KMS-11 (cell line): ENCODE data around the gene PTMA.

Experiments
- H2AFZ ChIP-seq: fragments of 200-600 bp; sonication (generic); 2 replicates; pipeline ENCODE4 v1.6.1; 2016; ENCODE audit warnings: antibody characterized with exemption, mixed run types, low read depth
- H3K27ac ChIP-seq: fragments of 200-600 bp; sonication (generic); 2 replicates; pipeline ENCODE4 v1.6.1; 2016; ENCODE audit warnings: mild to moderate bottlenecking, mixed run types
- H3K27me3 ChIP-seq: fragments of 200-600 bp; sonication (generic); 2 replicates; pipeline ENCODE4 v1.6.1; 2017; ENCODE audit warnings: mild to moderate bottlenecking, low read depth, mixed run types, moderate library complexity; ENCODE audit not compliant: insufficient read depth
- H3K36me3 ChIP-seq: fragments of 200-600 bp; sonication (generic); 2 replicates; pipeline ENCODE4 v1.6.1; 2017; ENCODE audit warnings: mild to moderate bottlenecking, mixed run types; ENCODE audit not compliant: insufficient read depth
- H3K4me1 ChIP-seq: fragments of 200-600 bp; sonication (generic); 2 replicates; pipeline ENCODE4 v1.6.1; 2016; ENCODE audit warnings: mild to moderate bottlenecking, low read depth, mixed run types; ENCODE audit not compliant: poor library complexity, severe bottlenecking
- H3K4me2 ChIP-seq: fragments of 200-600 bp; sonication (generic); 2 replicates; pipeline ENCODE4 v1.7.0; 2016; ENCODE audit warnings: mild to moderate bottlenecking, mixed run types
- H3K4me3 ChIP-seq: fragments of 200-600 bp; sonication (generic); IDR thresholded peaks from 2 replicates; pipeline ENCODE4 v1.6.1; 2017; ENCODE audit warnings: low read depth, low read length, mixed read lengths; ENCODE audit not compliant: insufficient read depth
- H3K79me2 ChIP-seq: fragments of 200-600 bp; sonication (generic); 2 replicates; pipeline ENCODE4 v1.6.1; 2016; ENCODE audit warnings: low read depth, mixed run types; ENCODE audit not compliant: insufficient read depth
- H3K9ac ChIP-seq: fragments of 200-600 bp; sonication (generic); 2 replicates; pipeline ENCODE4 v1.6.1; 2016; ENCODE audit warnings: mild to moderate bottlenecking, mixed run types
- H4K20me1 ChIP-seq: fragments of 200-600 bp; sonication (generic); 2 replicates; pipeline ENCODE4 v1.6.1; 2016; ENCODE audit warnings: mild to moderate bottlenecking, mixed run types; ENCODE audit not compliant: insufficient read depth
- TF ChIP-seq, protein P1 (sequence below): fragments of 200-600 bp; sonication (generic); conservative IDR thresholded peaks from 2 replicates; pipeline ENCODE4 v1.6.1; 2017; ENCODE audit warnings: low read depth, mild to moderate bottlenecking, antibody characterized with exemption, low read length, moderate library complexity, mixed read lengths

The PTMA gene

DNA sequence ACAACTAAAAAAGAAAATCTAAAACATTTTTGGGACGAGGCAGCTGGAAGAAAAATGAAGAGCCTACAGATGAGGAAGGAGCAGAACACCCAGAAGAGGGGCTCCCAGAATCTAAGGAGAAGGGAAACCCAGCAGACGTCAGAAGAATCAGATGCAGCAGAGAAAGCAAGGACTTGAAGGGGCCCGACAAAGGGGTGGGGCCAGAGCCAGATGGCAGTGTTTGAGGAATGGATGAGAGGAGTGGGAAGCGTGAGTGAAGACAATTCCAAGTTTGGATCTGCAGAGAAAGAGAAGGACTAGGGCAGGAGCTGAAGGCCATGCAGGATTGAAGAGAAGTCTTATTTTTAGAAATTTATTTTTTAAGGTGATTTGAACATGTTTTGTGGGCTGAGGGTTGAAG lies 19.3 kb downstream of the PTMA start:
- no peak overlapping the region for H2AFZ ChIP-seq
- H3K4me1 ChIP-seq: no peaks in the 10 kb centered on the region
- H3K36me3 ChIP-seq: no peaks in the 10 kb centered on the region
- no peaks in the 10 kb centered on the region for H3K79me2 ChIP-seq
- no peaks in the 10 kb centered on the region for H3K27me3 ChIP-seq
- no peak overlapping the region for H3K4me2 ChIP-seq
- no peaks in the 10 kb centered on the region for H4K20me1 ChIP-seq
- TF ChIP-seq, protein P1, sequence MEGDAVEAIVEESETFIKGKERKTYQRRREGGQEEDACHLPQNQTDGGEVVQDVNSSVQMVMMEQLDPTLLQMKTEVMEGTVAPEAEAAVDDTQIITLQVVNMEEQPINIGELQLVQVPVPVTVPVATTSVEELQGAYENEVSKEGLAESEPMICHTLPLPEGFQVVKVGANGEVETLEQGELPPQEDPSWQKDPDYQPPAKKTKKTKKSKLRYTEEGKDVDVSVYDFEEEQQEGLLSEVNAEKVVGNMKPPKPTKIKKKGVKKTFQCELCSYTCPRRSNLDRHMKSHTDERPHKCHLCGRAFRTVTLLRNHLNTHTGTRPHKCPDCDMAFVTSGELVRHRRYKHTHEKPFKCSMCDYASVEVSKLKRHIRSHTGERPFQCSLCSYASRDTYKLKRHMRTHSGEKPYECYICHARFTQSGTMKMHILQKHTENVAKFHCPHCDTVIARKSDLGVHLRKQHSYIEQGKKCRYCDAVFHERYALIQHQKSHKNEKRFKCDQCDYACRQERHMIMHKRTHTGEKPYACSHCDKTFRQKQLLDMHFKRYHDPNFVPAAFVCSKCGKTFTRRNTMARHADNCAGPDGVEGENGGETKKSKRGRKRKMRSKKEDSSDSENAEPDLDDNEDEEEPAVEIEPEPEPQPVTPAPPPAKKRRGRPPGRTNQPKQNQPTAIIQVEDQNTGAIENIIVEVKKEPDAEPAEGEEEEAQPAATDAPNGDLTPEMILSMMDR: no peak
- no peak overlapping the region for H3K9ac ChIP-seq
- no peak overlapping the region for H3K4me3 ChIP-seq
- H3K27ac ChIP-seq: no peak overlapping the region

GRCh38 chr2:231732604-231733003 lies 24.3 kb downstream of the PTMA start:
- Histone ChIP-seq H3K4me3 (no peak overlapping the region), H3K79me2 (no peaks in the 10 kb centered on the region), H3K4me2 (no peak overlapping the region), H3K9ac (no peak overlapping the region), H3K27me3 (no peaks in the 10 kb centered on the region), H2AFZ (no peak overlapping the region), H3K4me1 (no peaks in the 10 kb centered on the region), H3K36me3 (no peaks in the 10 kb centered on the region), H3K27ac (no peak overlapping the region), H4K20me1 (no peaks in the 10 kb centered on the region)
- TF ChIP-seq, protein P1: no peak

GRCh38 chr2:231737761-231738160 lies 29.4 kb downstream of the PTMA start:
- H3K4me1 ChIP-seq: no peaks in the 10 kb centered on the region
- H3K4me2 ChIP-seq: no peak overlapping the region
- H3K9ac ChIP-seq: no peak overlapping the region
- no peak overlapping the region for H3K4me3 ChIP-seq
- no peaks in the 10 kb centered on the region for H4K20me1 ChIP-seq
- no peaks in the 10 kb centered on the region for H3K27me3 ChIP-seq
- no peaks in the 10 kb centered on the region for H3K36me3 ChIP-seq
- TF ChIP-seq, protein P1: no peak
- H2AFZ ChIP-seq: no peak overlapping the region
- H3K27ac ChIP-seq: no peak overlapping the region
- H3K79me2 ChIP-seq: no peaks in the 10 kb centered on the region

- Histone ChIP-seq H3K79me2 (no peaks in the 10 kb centered on the region), H3K4me2 (no peak overlapping the region), H3K36me3 (no peaks in the 10 kb centered on the region), H4K20me1 (no peaks in the 10 kb centered on the region), H3K4me1 (peaks cover under 1% of the 10 kb centered on the region), H3K27me3 (no peaks in the 10 kb centered on the region), H3K9ac (no peak overlapping the region), H3K4me3 (no peak overlapping the region), H2AFZ (no peak overlapping the region), H3K27ac (no peak overlapping the region)
- TF ChIP-seq, protein P1: no peak
These were observed 35.2 kb downstream of the PTMA start for GRCh38 chr2:231743376-231744116.
